ENCODE measurements around the gene EFCAB6. TPM values are rescaled to one million over a fixed set of nuclear protein-coding genes. Genes with fewer than 3 reads are reported as not detected.

EFCAB6 gene
- 0.49 to 1.5 TPM (median 1.1 TPM) in 3 replicates for total RNA-seq
- long read RNA-seq = 0 reads

- H3K27ac Mint-ChIP-seq (ENCODE audit: unreplicated experiment) = peak within 1 kb of the TSS; percentile 93
- DNase-seq (ENCODE audit: low spot score) = peak; percentile 94
- peaks cover 3% of the 10 kb centered on the region for H3K27me3 Mint-ChIP-seq (ENCODE audit: low read depth)
- H3K4me3 Mint-ChIP-seq (ENCODE audit: unreplicated experiment) = peak within 1 kb of the TSS; percentile 87
- H3K4me1 Mint-ChIP-seq (ENCODE audit: low read depth) = peaks cover 17% of the 10 kb centered on the region
- no peak for TF ChIP-seq CTCF (IDR thresholded peaks at IDR 0.05)
- H3K36me3 Mint-ChIP-seq (ENCODE audit: low read depth) = no peaks in the 10 kb centered on the region
- H3K9me3 Mint-ChIP-seq (ENCODE audit: low read depth) = no peaks in the 10 kb centered on the region
Measured at GRCh38 chr22:43812149-43812842, at the start of gene EFCAB6. Gene EFCAB6 (minus strand): TSS chr22:43812305. CDS start chr22:43782318, 29,987 bp downstream.

- Mint-ChIP-seq H3K36me3 (ENCODE audit: low read depth) (no peaks in the 10 kb centered on the region), H3K27ac (ENCODE audit: unreplicated experiment) (peak overlapping the region; percentile 4), H3K27me3 (ENCODE audit: low read depth) (peaks cover 36% of the 10 kb centered on the region), H3K4me1 (ENCODE audit: low read depth) (peaks cover 10% of the 10 kb centered on the region), H3K9me3 (ENCODE audit: low read depth) (peaks cover 9% of the 10 kb centered on the region), H3K4me3 (ENCODE audit: unreplicated experiment) (peak overlapping the region; percentile 68)
- peak; percentile 50 for DNase-seq (ENCODE audit: low spot score)
- TF ChIP-seq CTCF (IDR thresholded peaks at IDR 0.05) = no peak
Measured at GRCh38 chr22:43861529-43861928, 49.4 kb upstream of the EFCAB6 start.

- Mint-ChIP-seq H3K27me3 (ENCODE audit: low read depth) (peaks cover 33% of the 10 kb centered on the region), H3K36me3 (ENCODE audit: low read depth) (no peaks in the 10 kb centered on the region), H3K4me3 (ENCODE audit: unreplicated experiment) (peak overlapping the region; percentile 68), H3K9me3 (ENCODE audit: low read depth) (peaks cover 12% of the 10 kb centered on the region), H3K27ac (ENCODE audit: unreplicated experiment) (no peak overlapping the region), H3K4me1 (ENCODE audit: low read depth) (peaks cover 10% of the 10 kb centered on the region)
- no peak for TF ChIP-seq CTCF (IDR thresholded peaks at IDR 0.05)
- peak; percentile 19 for DNase-seq (ENCODE audit: low spot score)
Measured at GRCh38 chr22:43860831-43861230, 48.7 kb upstream of the EFCAB6 start.

GRCh38 chr22:43860126-43860525, 48.0 kb upstream of the EFCAB6 start:
- H3K36me3 Mint-ChIP-seq (ENCODE audit: low read depth) = no peaks in the 10 kb centered on the region
- H3K4me1 Mint-ChIP-seq (ENCODE audit: low read depth) = peaks cover 10% of the 10 kb centered on the region
- no peak for TF ChIP-seq CTCF (IDR thresholded peaks at IDR 0.05)
- no peak overlapping the region for H3K27ac Mint-ChIP-seq (ENCODE audit: unreplicated experiment)
- H3K9me3 Mint-ChIP-seq (ENCODE audit: low read depth) = peaks cover 12% of the 10 kb centered on the region
- peaks cover 34% of the 10 kb centered on the region for H3K27me3 Mint-ChIP-seq (ENCODE audit: low read depth)
- peak; percentile 55 for DNase-seq (ENCODE audit: low spot score)
- H3K4me3 Mint-ChIP-seq (ENCODE audit: unreplicated experiment) = no peak overlapping the region

- no peak for TF ChIP-seq CTCF (IDR thresholded peaks at IDR 0.05)
- H3K9me3 Mint-ChIP-seq (ENCODE audit: low read depth) = peaks cover 12% of the 10 kb centered on the region
- H3K4me3 Mint-ChIP-seq (ENCODE audit: unreplicated experiment) = no peak overlapping the region
- peaks cover 10% of the 10 kb centered on the region for H3K4me1 Mint-ChIP-seq (ENCODE audit: low read depth)
- no peak overlapping the region for H3K27ac Mint-ChIP-seq (ENCODE audit: unreplicated experiment)
- peaks cover 29% of the 10 kb centered on the region for H3K27me3 Mint-ChIP-seq (ENCODE audit: low read depth)
- peak; percentile 30 for DNase-seq (ENCODE audit: low spot score)
- H3K36me3 Mint-ChIP-seq (ENCODE audit: low read depth) = no peaks in the 10 kb centered on the region
Measured at GRCh38 chr22:43859621-43860020, 47.5 kb upstream of the EFCAB6 start.

Data from chondrocyte (in vitro differentiated cells).